VCaP (cell line): Measurements from ENCODE around the gene GSTA3.
"Not testable (repeated sequence)": the region's sequence is repeated elsewhere in the genome, so short reads cannot be mapped to it uniquely, and the experiment has no call there.

Source experiments
- H3K27ac ChIP-seq: fragments of 450-650 bp; 2 replicates; pipeline ENCODE4 v1.5.1; 2017
- TF ChIP-seq, protein P1 (sequence below): fragments of 450-650 bp; conservative IDR thresholded peaks from 2 replicates; pipeline ENCODE4 v1.5.1; 2017; ENCODE audit warnings: mild to moderate bottlenecking, moderate library complexity

Gene GSTA3

GRCh38 chr6:52881996-52882841, 27.3 kb downstream of the GSTA3 start:
- peak overlapping the region; percentile 69 for H3K27ac ChIP-seq
- TF ChIP-seq, protein P1, sequence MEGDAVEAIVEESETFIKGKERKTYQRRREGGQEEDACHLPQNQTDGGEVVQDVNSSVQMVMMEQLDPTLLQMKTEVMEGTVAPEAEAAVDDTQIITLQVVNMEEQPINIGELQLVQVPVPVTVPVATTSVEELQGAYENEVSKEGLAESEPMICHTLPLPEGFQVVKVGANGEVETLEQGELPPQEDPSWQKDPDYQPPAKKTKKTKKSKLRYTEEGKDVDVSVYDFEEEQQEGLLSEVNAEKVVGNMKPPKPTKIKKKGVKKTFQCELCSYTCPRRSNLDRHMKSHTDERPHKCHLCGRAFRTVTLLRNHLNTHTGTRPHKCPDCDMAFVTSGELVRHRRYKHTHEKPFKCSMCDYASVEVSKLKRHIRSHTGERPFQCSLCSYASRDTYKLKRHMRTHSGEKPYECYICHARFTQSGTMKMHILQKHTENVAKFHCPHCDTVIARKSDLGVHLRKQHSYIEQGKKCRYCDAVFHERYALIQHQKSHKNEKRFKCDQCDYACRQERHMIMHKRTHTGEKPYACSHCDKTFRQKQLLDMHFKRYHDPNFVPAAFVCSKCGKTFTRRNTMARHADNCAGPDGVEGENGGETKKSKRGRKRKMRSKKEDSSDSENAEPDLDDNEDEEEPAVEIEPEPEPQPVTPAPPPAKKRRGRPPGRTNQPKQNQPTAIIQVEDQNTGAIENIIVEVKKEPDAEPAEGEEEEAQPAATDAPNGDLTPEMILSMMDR = peak; percentile 86

- TF ChIP-seq, protein P1 = no peak
- peak overlapping the region; percentile 69 for H3K27ac ChIP-seq
These were observed 27.9 kb downstream of the GSTA3 start for GRCh38 chr6:52881662-52881995.

- TF ChIP-seq, protein P1 = no peak
- no peak overlapping the region for H3K27ac ChIP-seq
These were observed 31.7 kb downstream of the GSTA3 start for GRCh38 chr6:52877786-52878185.

DNA sequence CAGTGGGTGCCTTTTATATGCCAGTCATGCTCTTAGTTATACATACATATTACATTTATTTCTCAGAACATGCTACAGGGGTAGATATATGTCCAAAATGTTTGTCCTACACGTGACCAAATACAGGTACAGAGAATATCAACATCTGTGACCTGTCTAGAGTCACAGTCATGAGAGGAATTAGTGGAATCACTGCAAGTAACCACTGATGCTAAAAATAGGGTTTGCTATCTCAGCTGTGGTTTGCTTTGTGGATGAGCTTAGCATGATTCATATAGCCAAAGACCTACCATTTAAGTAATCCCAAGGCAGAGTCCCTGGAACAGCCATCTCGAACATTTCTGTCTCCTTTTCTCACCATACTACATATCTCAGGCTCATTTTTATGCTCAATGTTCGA, 32.3 kb downstream of the GSTA3 start:
- peak overlapping the region; percentile 66 for H3K27ac ChIP-seq
- TF ChIP-seq, protein P1 = no peak

DNA sequence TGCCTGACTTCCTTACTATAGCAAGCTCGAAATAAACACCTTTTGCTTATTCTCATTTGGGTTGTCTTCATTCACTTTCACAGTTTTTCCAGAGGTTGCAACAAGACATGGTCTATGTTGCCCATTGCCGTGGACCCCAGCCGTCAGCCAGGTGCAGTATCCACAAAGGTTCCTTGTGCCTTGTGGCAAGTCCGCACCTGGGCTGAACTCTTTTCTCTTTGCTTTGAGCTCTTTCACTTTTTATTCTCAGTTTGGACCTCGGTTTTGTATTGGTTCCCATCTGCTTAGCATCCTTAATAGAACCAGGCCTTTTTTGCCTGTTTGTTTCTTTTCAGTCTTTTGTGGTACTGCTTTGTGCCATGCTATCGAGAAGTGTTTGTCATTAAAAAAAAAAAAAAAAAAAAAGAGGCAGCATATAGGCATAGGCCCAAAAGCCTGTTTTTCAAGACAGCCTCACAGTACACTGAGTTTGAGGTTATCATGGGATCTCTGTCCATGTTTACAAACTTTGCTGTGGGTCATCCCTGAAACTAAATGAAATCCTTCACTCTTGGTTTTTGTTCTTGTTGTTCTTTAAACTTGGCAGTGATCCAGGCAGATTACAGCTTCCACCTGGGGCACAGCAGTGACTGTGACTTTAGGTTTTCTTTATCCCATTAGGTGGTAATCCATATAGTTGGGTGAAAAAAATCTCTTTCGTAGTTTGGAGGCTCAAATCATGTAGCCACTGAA, 33.3 kb downstream of the GSTA3 start:
- H3K27ac ChIP-seq = peak overlapping the region; percentile 66
- TF ChIP-seq, protein P1 = no peak

GRCh38 chr6:52872031-52872430, 37.5 kb downstream of the GSTA3 start:
- TF ChIP-seq, protein P1 = no peak
- H3K27ac ChIP-seq = no peak overlapping the region

DNA sequence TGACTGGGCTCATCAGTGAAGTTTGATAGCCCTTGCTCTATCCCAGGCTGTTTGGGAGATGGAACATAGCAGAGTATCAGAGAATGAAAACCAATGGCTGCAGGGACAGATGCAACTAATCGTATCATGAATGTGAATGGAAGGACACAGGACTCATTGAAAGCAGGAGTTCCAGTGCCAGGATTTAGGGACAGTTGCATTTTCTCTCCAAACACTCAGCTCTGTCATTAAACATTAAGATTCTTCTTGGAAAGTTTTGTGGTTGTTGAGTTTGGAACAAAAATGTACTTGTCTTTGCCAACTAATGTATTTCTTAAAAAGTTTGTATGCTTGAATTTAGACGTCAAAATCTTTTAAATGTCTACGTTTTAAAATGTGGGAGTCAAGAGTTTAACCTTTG, 37.9 kb downstream of the GSTA3 start:
- TF ChIP-seq, protein P1 = no peak
- H3K27ac ChIP-seq = no peak overlapping the region

- H3K27ac ChIP-seq = not testable (repeated sequence)
These were observed 39.0 kb downstream of the GSTA3 start for GRCh38 chr6:52870335-52871091.

- not testable (repeated sequence) for H3K27ac ChIP-seq
These were observed 40.6 kb downstream of the GSTA3 start for GRCh38 chr6:52868899-52869298.
